Activated CD4-positive, alpha-beta memory T cell treated with anti-CD3 and anti-CD28 coated beads, Interleukin-2, amount 10 ng/mL, durations not matched to agents 7 days and 5 days (primary cell): ENCODE data around the gene MDM4. TPM values are rescaled to one million over a fixed set of nuclear protein-coding genes. Genes with fewer than 3 reads are reported as not detected.
A peak's percentile ranks its signal among the peaks of the same experiment; 100 is the strongest.
"Not testable (repeated sequence)": the region's sequence is repeated elsewhere in the genome, so short reads cannot be mapped to it uniquely, and the experiment has no call there.

ENCODE experiments used
- CTCF ChIA-PET: fragments of 350-600 bp; sonication (Branson Sonifier 250); formaldehyde crosslinking; loops from one replicate; lab custom pipeline; 2021; ENCODE audit warnings: antibody characterized with exemption, inconsistent platforms; lab: Charles Lee
- POLR2A ChIA-PET: fragments of 350-600 bp; sonication (Branson Sonifier 250); formaldehyde crosslinking; loops from one replicate; lab custom pipeline; 2021; ENCODE audit warnings: antibody characterized with exemption; lab: Charles Lee
- DNase-seq: peaks from one replicate; pipeline ENCODE4 v3.0.0-alpha.2; 2020
- H3K27ac Mint-ChIP-seq: one replicate; pipeline ENCODE4 v1.8.0; 2021; ENCODE audit warnings: mild to moderate bottlenecking, mixed read lengths
- H3K27me3 Mint-ChIP-seq: one replicate; pipeline ENCODE4 v1.8.0; 2021; ENCODE audit warnings: mixed read lengths
- H3K36me3 Mint-ChIP-seq: one replicate; pipeline ENCODE4 v1.8.0; 2021; ENCODE audit warnings: low read depth, mixed read lengths
- H3K4me1 Mint-ChIP-seq: one replicate; pipeline ENCODE4 v1.8.0; 2021; ENCODE audit warnings: mixed read lengths
- H3K4me3 Mint-ChIP-seq: one replicate; pipeline ENCODE4 v1.8.0; 2021; ENCODE audit warnings: mild to moderate bottlenecking, mixed read lengths
- H3K9me3 Mint-ChIP-seq: one replicate; pipeline ENCODE4 v1.8.0; 2021; ENCODE audit warnings: mixed read lengths
- total RNA-seq, 2 experiments: library from RNA; stranded (reverse); gene quantifications; one replicate each; pipeline ENCODE4 v1.2.3, GENCODE V29; 2021

The MDM4 gene
- total RNA-seq, 2 experiments from 2014 or later = 85.1 to 95.4 TPM

GRCh38 chr1:204565617-204566582 is 49.7 kb downstream of the MDM4 start:
- Mint-ChIP-seq H3K27me3 (no peaks in the 10 kb centered on the region), H3K4me1 (peaks cover 51% of the 10 kb centered on the region), H3K27ac (peak overlapping the region; percentile 73), H3K4me3 (no peak overlapping the region), H3K36me3 (peaks cover 34% of the 10 kb centered on the region), H3K9me3 (no peaks in the 10 kb centered on the region)
- ChIA-PET POLR2A (interaction anchor here (0.8 to 2.5 kb wide), 13 partner anchors 13 to 241 kb away, joined by 3 to 22 read pairs (median 4); partner anchors contain the start of gene MDM4), CTCF (interaction anchor here (0.6 to 6.7 kb wide), 37 partner anchors 8 to 382 kb away, joined by 3 to 144 read pairs (median 4); partner anchors contain the start of gene MDM4)
- peak; percentile 67 for DNase-seq

- H3K27ac Mint-ChIP-seq = no peak overlapping the region
- H3K9me3 Mint-ChIP-seq = no peaks in the 10 kb centered on the region
- peaks cover 49% of the 10 kb centered on the region for H3K4me1 Mint-ChIP-seq
- no peaks in the 10 kb centered on the region for H3K27me3 Mint-ChIP-seq
- CTCF ChIA-PET = interaction anchor here (0.6 to 6.7 kb wide), 25 partner anchors 7 to 383 kb away, joined by 3 to 144 read pairs (median 7); no protein-coding TSS in a partner anchor
- POLR2A ChIA-PET = interaction anchor here (1.3 to 2.5 kb wide), 5 partner anchors 12 to 241 kb away, joined by 4 to 22 read pairs (median 9); partner anchors contain the start of gene MDM4
- peaks cover 36% of the 10 kb centered on the region for H3K36me3 Mint-ChIP-seq
- no peak overlapping the region for H3K4me3 Mint-ChIP-seq
- no peak for DNase-seq
These were observed 50.4 kb downstream of the MDM4 start for GRCh38 chr1:204566583-204566955.

- Mint-ChIP-seq H3K4me3 (no peak overlapping the region), H3K27me3 (no peaks in the 10 kb centered on the region), H3K9me3 (no peaks in the 10 kb centered on the region), H3K27ac (no peak overlapping the region), H3K4me1 (peaks cover 44% of the 10 kb centered on the region), H3K36me3 (peaks cover 31% of the 10 kb centered on the region)
- POLR2A ChIA-PET = interaction anchor here (1.4 to 2.5 kb wide), 2 partner anchors 51 to 121 kb away, joined by 3 to 22 read pairs; partner anchors contain the start of gene MDM4
- CTCF ChIA-PET = interaction anchor here (0.9 to 6.7 kb wide), 10 partner anchors 11 to 240 kb away, joined by 3 to 144 read pairs (median 10); no protein-coding TSS in a partner anchor
- DNase-seq = no peak
These were observed 50.9 kb downstream of the MDM4 start for GRCh38 chr1:204567071-204567470.

- Mint-ChIP-seq H3K36me3 (peaks cover 31% of the 10 kb centered on the region), H3K27ac (no peak overlapping the region), H3K9me3 (no peaks in the 10 kb centered on the region), H3K4me1 (peaks cover 35% of the 10 kb centered on the region), H3K27me3 (no peaks in the 10 kb centered on the region), H3K4me3 (no peak overlapping the region)
- POLR2A ChIA-PET = interaction anchor here (1.1 to 1.4 kb wide), 2 partner anchors 11 to 119 kb away, joined by 3 to 5 read pairs; no protein-coding TSS in a partner anchor
- DNase-seq = no peak
- CTCF ChIA-PET = interaction anchor here (1.3 to 6.7 kb wide), 4 partner anchors 10 to 238 kb away, joined by 4 to 144 read pairs (median 61); no protein-coding TSS in a partner anchor
These were observed 52.5 kb downstream of the MDM4 start for GRCh38 chr1:204568576-204569315.

- no peaks in the 10 kb centered on the region for H3K27me3 Mint-ChIP-seq
- H3K27ac Mint-ChIP-seq = no peak overlapping the region
- ChIA-PET POLR2A (interaction anchor here (1.1 kb wide), 1 partner anchor 10 kb away, joined by 5 read pairs; no protein-coding TSS in a partner anchor), CTCF (interaction anchor here (1.3 to 6.7 kb wide), 4 partner anchors 9 to 237 kb away, joined by 4 to 144 read pairs (median 61); no protein-coding TSS in a partner anchor)
- H3K4me3 Mint-ChIP-seq = no peak overlapping the region
- DNase-seq = no peak
- H3K36me3 Mint-ChIP-seq = peaks cover 29% of the 10 kb centered on the region
- peaks cover 30% of the 10 kb centered on the region for H3K4me1 Mint-ChIP-seq
- no peaks in the 10 kb centered on the region for H3K9me3 Mint-ChIP-seq
These were observed 53.3 kb downstream of the MDM4 start for GRCh38 chr1:204569478-204569877.

GRCh38 chr1:204570021-204570420 is 53.8 kb downstream of the MDM4 start:
- H3K4me3 Mint-ChIP-seq, POLR2A ChIA-PET, H3K27ac Mint-ChIP-seq, H3K27me3 Mint-ChIP-seq, DNase-seq, H3K9me3 Mint-ChIP-seq: not testable (repeated sequence)
- Mint-ChIP-seq H3K4me1 (peaks cover 24% of the 10 kb centered on the region), H3K36me3 (peaks cover 26% of the 10 kb centered on the region)
- CTCF ChIA-PET = interaction anchor here (0.7 to 6.7 kb wide), 4 partner anchors 193 to 241 kb away, joined by 4 to 144 read pairs (median 47); no protein-coding TSS in a partner anchor

- H3K4me3 Mint-ChIP-seq = no peak overlapping the region
- peaks cover 26% of the 10 kb centered on the region for H3K36me3 Mint-ChIP-seq
- H3K27me3 Mint-ChIP-seq = no peaks in the 10 kb centered on the region
- no peaks in the 10 kb centered on the region for H3K9me3 Mint-ChIP-seq
- DNase-seq = no peak
- POLR2A ChIA-PET = no interaction called here
- CTCF ChIA-PET = interaction anchor here (6.7 kb wide), 1 partner anchor 236 kb away, joined by 144 read pairs; no protein-coding TSS in a partner anchor
- no peak overlapping the region for H3K27ac Mint-ChIP-seq
- H3K4me1 Mint-ChIP-seq = peaks cover 13% of the 10 kb centered on the region
These were observed 54.9 kb downstream of the MDM4 start for GRCh38 chr1:204571128-204571527.

- peaks cover 26% of the 10 kb centered on the region for H3K36me3 Mint-ChIP-seq
- H3K4me1 Mint-ChIP-seq = peaks cover 8% of the 10 kb centered on the region
- H3K4me3 Mint-ChIP-seq = no peak overlapping the region
- H3K27me3 Mint-ChIP-seq = no peaks in the 10 kb centered on the region
- DNase-seq = no peak
- POLR2A ChIA-PET = no interaction called here
- CTCF ChIA-PET = interaction anchor here (6.7 kb wide), 1 partner anchor 235 kb away, joined by 144 read pairs; no protein-coding TSS in a partner anchor
- no peaks in the 10 kb centered on the region for H3K9me3 Mint-ChIP-seq
- no peak overlapping the region for H3K27ac Mint-ChIP-seq
These were observed 55.4 kb downstream of the MDM4 start for GRCh38 chr1:204571631-204572030.

- Mint-ChIP-seq H3K4me1 (no peaks in the 10 kb centered on the region), H3K27ac (no peak overlapping the region), H3K36me3 (peaks cover 23% of the 10 kb centered on the region), H3K9me3 (no peaks in the 10 kb centered on the region), H3K27me3 (no peaks in the 10 kb centered on the region), H3K4me3 (no peak overlapping the region)
- ChIA-PET CTCF (interaction anchor here (1.0 to 3.0 kb wide), 3 partner anchors 8 to 234 kb away, joined by 3 to 17 read pairs (median 7); no protein-coding TSS in a partner anchor), POLR2A (interaction anchor here (1.8 kb wide), 1 partner anchor 57 kb away, joined by 7 read pairs; the partner anchor contains the start of gene MDM4)
- DNase-seq = no peak
These were observed 57.0 kb downstream of the MDM4 start for GRCh38 chr1:204572923-204573922.

GRCh38 chr1:204574016-204574864 is 58.0 kb downstream of the MDM4 start:
- H3K27me3 Mint-ChIP-seq = no peaks in the 10 kb centered on the region
- CTCF ChIA-PET = interaction anchor here (0.6 to 3.0 kb wide), 3 partner anchors 9 to 233 kb away, joined by 5 to 17 read pairs (median 7); no protein-coding TSS in a partner anchor
- H3K9me3 Mint-ChIP-seq = no peaks in the 10 kb centered on the region
- no peak for DNase-seq
- no peak overlapping the region for H3K27ac Mint-ChIP-seq
- H3K36me3 Mint-ChIP-seq = peaks cover 16% of the 10 kb centered on the region
- H3K4me3 Mint-ChIP-seq = no peak overlapping the region
- POLR2A ChIA-PET = interaction anchor here (1.8 kb wide), 1 partner anchor 58 kb away, joined by 7 read pairs; the partner anchor contains the start of gene MDM4
- peaks cover 10% of the 10 kb centered on the region for H3K4me1 Mint-ChIP-seq
